Mesodermal cell (in vitro differentiated cells): Measurements from ENCODE around the gene PHF2.

Experiments
- H3K27ac ChIP-seq: 2 replicates; pipeline ENCODE4 v1.7.0; 2013; ENCODE audit warnings: mild to moderate bottlenecking, low read depth, low read length, moderate library complexity; ENCODE audit not compliant: severe bottlenecking
- H3K36me3 ChIP-seq: 2 replicates; pipeline ENCODE4 v1.7.1; 2013; ENCODE audit warnings: mild to moderate bottlenecking, low read length, moderate library complexity; ENCODE audit not compliant: control insufficient read depth, insufficient read depth
- H3K4me1 ChIP-seq: one replicate; pipeline ENCODE4 v1.7.1; 2013; ENCODE audit warnings: mild to moderate bottlenecking, low read length; ENCODE audit not compliant: insufficient read depth, control insufficient read depth, poor library complexity, severe bottlenecking
- H3K4me3 ChIP-seq: 2 replicates; pipeline ENCODE4 v1.7.0; 2013; ENCODE audit warnings: low read length, control low read depth, mild to moderate bottlenecking; ENCODE audit not compliant: insufficient read depth, poor library complexity, severe bottlenecking; ENCODE audit errors: extremely low read depth
- H3K9me3 ChIP-seq: 2 replicates; pipeline ENCODE4 v1.7.1; 2013; ENCODE audit warnings: mild to moderate bottlenecking, low read length, moderate library complexity; ENCODE audit not compliant: control insufficient read depth
- WGBS, 2 experiments: methylation state at CpG; one replicate each; pipeline ENCODE4 v1.1.5; 2013; ENCODE audit warnings: missing lambda C conversion rate in 2 of 2; ENCODE audit not compliant: insufficient coverage in 2 of 2; 5-methylcytosine and 5-hydroxymethylcytosine counted together

Gene PHF2

GRCh38 chr9:93577975-93578682 is 1.7 kb downstream of the PHF2 start:
- H3K4me3 ChIP-seq, result peak overlapping the region; percentile 63
- 82 to 92% methylated on average over 9 to 13 of the region's 13 CpGs for WGBS, 2 experiments
- no peak overlapping the region for H3K27ac ChIP-seq
- H3K9me3 ChIP-seq, result no peaks in the 10 kb centered on the region
- no peaks in the 10 kb centered on the region for H3K36me3 ChIP-seq
- peaks cover 7% of the 10 kb centered on the region for H3K4me1 ChIP-seq

GRCh38 chr9:93578844-93579243 is 2.5 kb downstream of the PHF2 start:
- peaks cover 7% of the 10 kb centered on the region for H3K4me1 ChIP-seq
- no peak overlapping the region for H3K27ac ChIP-seq
- no peaks in the 10 kb centered on the region for H3K9me3 ChIP-seq
- 74 to 89% methylated on average over 3 to 4 of the region's 5 CpGs for WGBS, 2 experiments
- H3K4me3 ChIP-seq, result no peak overlapping the region
- H3K36me3 ChIP-seq, result no peaks in the 10 kb centered on the region

GRCh38 chr9:93579711-93580516 is 3.5 kb downstream of the PHF2 start:
- Histone ChIP-seq H3K4me3 (no peak overlapping the region), H3K4me1 (peaks cover 7% of the 10 kb centered on the region), H3K9me3 (no peaks in the 10 kb centered on the region), H3K36me3 (no peaks in the 10 kb centered on the region), H3K27ac (no peak overlapping the region)
- WGBS, 2 experiments, result 89 to 91% methylated on average over 15 to 19 of the region's 20 CpGs

- H3K4me3 ChIP-seq, result no peak overlapping the region
- WGBS, 2 experiments, result 77 to 82% methylated on average over 7 to 8 of the region's 10 CpGs
- no peak overlapping the region for H3K27ac ChIP-seq
- no peaks in the 10 kb centered on the region for H3K9me3 ChIP-seq
- no peaks in the 10 kb centered on the region for H3K36me3 ChIP-seq
- no peaks in the 10 kb centered on the region for H3K4me1 ChIP-seq
Measured at GRCh38 chr9:93580654-93581380, 4.4 kb downstream of the PHF2 start.

- H3K36me3 ChIP-seq, result no peaks in the 10 kb centered on the region
- H3K9me3 ChIP-seq, result no peaks in the 10 kb centered on the region
- H3K27ac ChIP-seq, result no peak overlapping the region
- 65 to 75% methylated on average over 4 to 5 of the region's 5 CpGs for WGBS, 2 experiments
- no peak overlapping the region for H3K4me3 ChIP-seq
- H3K4me1 ChIP-seq, result no peaks in the 10 kb centered on the region
Measured at GRCh38 chr9:93582115-93582514, 5.7 kb downstream of the PHF2 start.

- Histone ChIP-seq H3K36me3 (no peaks in the 10 kb centered on the region), H3K4me1 (no peaks in the 10 kb centered on the region), H3K4me3 (no peak overlapping the region), H3K27ac (no peak overlapping the region), H3K9me3 (no peaks in the 10 kb centered on the region)
- WGBS, 2 experiments, result 92 to 100% methylated on average over 1 to 2 of the region's 3 CpGs
Measured at GRCh38 chr9:93582550-93582949, 6.2 kb downstream of the PHF2 start.

GRCh38 chr9:93585259-93585658 is 8.9 kb downstream of the PHF2 start:
- Histone ChIP-seq H3K9me3 (no peaks in the 10 kb centered on the region), H3K4me1 (peaks cover 13% of the 10 kb centered on the region), H3K27ac (no peak overlapping the region), H3K36me3 (no peaks in the 10 kb centered on the region), H3K4me3 (no peak overlapping the region)
- 100% methylated on average over 3 to 4 of the region's 4 CpGs for WGBS, 2 experiments

- H3K9me3 ChIP-seq, result no peaks in the 10 kb centered on the region
- no peak overlapping the region for H3K4me3 ChIP-seq
- H3K36me3 ChIP-seq, result no peaks in the 10 kb centered on the region
- H3K27ac ChIP-seq, result no peak overlapping the region
- H3K4me1 ChIP-seq, result peaks cover 15% of the 10 kb centered on the region
- 100% methylated on average over 2 of the region's 4 CpGs for WGBS, 2 experiments
Measured at GRCh38 chr9:93585695-93586094, 9.3 kb downstream of the PHF2 start.

- WGBS, 2 experiments, result 93 to 95% methylated on average over 8 to 12 of the region's 13 CpGs
Measured at GRCh38 chr9:93586290-93587057, 10.1 kb downstream of the PHF2 start.

GRCh38 chr9:93587284-93587650 is 10.9 kb downstream of the PHF2 start:
- 89 to 95% methylated on average over 7 of the region's 7 CpGs for WGBS, 2 experiments
- Histone ChIP-seq H3K9me3 (no peaks in the 10 kb centered on the region), H3K4me1 (peaks cover 15% of the 10 kb centered on the region), H3K36me3 (no peaks in the 10 kb centered on the region), H3K4me3 (no peak overlapping the region), H3K27ac (no peak overlapping the region)

More at GRCh38 chr9:93586290-93587057, 10.1 kb downstream of the PHF2 start:
- H3K4me3 ChIP-seq, result no peak overlapping the region
- peaks cover 15% of the 10 kb centered on the region for H3K4me1 ChIP-seq
- H3K9me3 ChIP-seq, result no peaks in the 10 kb centered on the region
- H3K27ac ChIP-seq, result no peak overlapping the region
- no peaks in the 10 kb centered on the region for H3K36me3 ChIP-seq
